ENCODE data around the gene SLC35D1.

GRCh38 chr1:67052741-67053534, 1.0 kb downstream of the SLC35D1 start:
- TF ChIP-seq ZNF274 (IDR thresholded peaks at IDR 0.05; ENCODE audit: low read depth, low read length) (no peak), YY1 (IDR thresholded peaks at IDR 0.05; ENCODE audit: insufficient read depth, insufficient read length) (no peak), SUZ12 (IDR thresholded peaks at IDR 0.05; ENCODE audit: extremely low read depth, insufficient read depth, insufficient read length) (no peak)
